ENCODE data around the gene FLVCR2.

The FLVCR2 gene, protein sequence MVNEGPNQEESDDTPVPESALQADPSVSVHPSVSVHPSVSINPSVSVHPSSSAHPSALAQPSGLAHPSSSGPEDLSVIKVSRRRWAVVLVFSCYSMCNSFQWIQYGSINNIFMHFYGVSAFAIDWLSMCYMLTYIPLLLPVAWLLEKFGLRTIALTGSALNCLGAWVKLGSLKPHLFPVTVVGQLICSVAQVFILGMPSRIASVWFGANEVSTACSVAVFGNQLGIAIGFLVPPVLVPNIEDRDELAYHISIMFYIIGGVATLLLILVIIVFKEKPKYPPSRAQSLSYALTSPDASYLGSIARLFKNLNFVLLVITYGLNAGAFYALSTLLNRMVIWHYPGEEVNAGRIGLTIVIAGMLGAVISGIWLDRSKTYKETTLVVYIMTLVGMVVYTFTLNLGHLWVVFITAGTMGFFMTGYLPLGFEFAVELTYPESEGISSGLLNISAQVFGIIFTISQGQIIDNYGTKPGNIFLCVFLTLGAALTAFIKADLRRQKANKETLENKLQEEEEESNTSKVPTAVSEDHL

DNA sequence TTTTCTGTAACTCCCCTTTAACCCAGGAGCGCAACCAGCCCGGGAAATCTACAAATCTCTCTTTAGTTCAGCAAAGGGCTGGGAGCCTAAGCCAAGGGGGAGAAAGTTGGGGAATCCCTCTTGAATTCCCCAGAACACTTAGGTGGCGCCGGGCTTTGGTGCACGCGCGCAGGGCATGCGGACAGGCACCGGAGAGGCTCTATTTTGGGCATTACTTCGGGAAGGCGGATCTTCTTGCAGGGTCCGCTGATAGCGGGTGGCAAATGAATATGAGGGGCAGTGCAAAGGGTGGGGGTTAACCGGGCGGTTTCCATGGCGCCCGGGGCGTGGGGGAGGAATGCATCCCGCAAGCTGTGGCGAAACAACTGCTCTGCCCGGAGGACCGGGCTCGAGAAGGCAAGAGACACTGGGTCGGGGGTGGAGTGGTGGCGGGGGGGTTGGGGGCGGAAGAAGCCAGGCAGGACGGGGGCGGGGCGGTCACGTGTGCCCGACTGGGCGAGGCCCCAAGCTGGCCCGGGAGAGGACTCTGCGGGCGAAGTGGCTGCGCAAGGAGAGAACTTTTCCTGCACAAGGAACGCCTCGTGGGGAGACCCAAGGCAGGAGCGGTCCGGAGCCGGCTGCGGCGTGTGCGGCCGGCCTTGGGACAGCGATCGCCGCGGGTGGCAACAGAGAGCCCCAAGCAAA, at the start of gene FLVCR2:
Gene FLVCR2 (plus strand): TSS at position 519 of the 684 bp plus-strand sequence. CDS start 353 bp downstream, outside the sequence.
- DNase-seq (ENCODE audit: low read depth) = peak; percentile 60
- TF ChIP-seq, protein P1, sequence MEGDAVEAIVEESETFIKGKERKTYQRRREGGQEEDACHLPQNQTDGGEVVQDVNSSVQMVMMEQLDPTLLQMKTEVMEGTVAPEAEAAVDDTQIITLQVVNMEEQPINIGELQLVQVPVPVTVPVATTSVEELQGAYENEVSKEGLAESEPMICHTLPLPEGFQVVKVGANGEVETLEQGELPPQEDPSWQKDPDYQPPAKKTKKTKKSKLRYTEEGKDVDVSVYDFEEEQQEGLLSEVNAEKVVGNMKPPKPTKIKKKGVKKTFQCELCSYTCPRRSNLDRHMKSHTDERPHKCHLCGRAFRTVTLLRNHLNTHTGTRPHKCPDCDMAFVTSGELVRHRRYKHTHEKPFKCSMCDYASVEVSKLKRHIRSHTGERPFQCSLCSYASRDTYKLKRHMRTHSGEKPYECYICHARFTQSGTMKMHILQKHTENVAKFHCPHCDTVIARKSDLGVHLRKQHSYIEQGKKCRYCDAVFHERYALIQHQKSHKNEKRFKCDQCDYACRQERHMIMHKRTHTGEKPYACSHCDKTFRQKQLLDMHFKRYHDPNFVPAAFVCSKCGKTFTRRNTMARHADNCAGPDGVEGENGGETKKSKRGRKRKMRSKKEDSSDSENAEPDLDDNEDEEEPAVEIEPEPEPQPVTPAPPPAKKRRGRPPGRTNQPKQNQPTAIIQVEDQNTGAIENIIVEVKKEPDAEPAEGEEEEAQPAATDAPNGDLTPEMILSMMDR (IDR thresholded peaks at IDR 0.05; ENCODE audit: insufficient read depth, low read depth, low read length, missing control alignments) = no peak
- H3K4me3 ChIP-seq (ENCODE audit: low read depth, low read length) = peak within 1 kb of the TSS; percentile 76

DNA sequence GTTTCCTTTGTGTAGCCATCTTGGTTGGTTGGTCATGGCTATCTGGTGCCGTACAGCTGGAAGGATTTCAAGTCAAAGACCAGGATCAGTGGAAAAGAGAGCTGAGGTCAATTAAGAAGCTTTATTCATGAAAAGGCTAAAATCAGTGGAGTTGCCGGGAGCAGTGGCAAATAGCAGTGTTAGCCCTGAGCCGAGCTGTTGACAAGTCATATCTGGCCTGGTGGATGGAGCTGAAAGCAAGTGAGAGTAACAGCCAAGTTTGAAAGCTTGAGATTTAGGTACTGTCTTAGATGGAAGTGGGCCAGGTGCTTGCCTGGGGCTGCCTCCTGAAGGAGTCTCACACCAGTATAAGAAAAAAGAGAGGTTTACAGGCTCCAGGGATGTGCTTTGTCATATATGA, 47.2 kb upstream of the FLVCR2 start:
- no peak for DNase-seq (ENCODE audit: low read depth)
- TF ChIP-seq, protein P1 (IDR thresholded peaks at IDR 0.05; ENCODE audit: insufficient read depth, low read depth, low read length, missing control alignments) = no peak
- H3K4me3 ChIP-seq (ENCODE audit: low read depth, low read length) = no peak overlapping the region

DNA sequence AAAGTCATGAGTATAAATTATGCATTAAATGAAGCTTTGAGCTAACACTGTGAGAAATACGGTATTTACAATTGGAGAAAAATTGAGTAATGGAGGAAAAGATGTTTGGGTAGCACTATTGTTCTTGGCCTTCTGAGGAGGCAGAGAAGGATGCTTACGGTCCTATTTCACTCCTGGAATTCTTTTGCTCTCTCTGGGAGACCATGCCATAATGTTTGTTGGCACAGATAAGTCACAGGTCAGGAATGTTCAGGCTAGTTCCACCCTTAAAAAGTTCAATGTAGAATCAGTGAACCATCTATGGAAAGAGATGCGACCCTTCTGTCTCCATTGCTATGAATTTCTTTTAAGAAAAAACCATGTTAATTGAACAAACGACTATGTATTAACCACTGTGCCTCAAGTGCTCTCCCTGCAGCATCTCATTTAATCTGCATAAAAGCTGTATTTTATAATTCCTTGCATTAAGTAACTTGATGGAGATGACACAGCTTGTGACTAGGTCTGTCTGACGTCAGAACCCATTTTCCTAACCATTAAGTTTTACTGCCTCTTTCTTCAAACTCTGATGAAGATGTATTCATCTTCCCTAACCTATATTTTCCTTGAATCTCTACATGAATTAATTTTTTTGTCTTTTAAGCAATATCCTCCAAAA, 46.6 kb upstream of the FLVCR2 start:
- no peak for DNase-seq (ENCODE audit: low read depth)
- no peak overlapping the region for H3K4me3 ChIP-seq (ENCODE audit: low read depth, low read length)
- TF ChIP-seq, protein P1 (IDR thresholded peaks at IDR 0.05; ENCODE audit: insufficient read depth, low read depth, low read length, missing control alignments) = no peak

DNA sequence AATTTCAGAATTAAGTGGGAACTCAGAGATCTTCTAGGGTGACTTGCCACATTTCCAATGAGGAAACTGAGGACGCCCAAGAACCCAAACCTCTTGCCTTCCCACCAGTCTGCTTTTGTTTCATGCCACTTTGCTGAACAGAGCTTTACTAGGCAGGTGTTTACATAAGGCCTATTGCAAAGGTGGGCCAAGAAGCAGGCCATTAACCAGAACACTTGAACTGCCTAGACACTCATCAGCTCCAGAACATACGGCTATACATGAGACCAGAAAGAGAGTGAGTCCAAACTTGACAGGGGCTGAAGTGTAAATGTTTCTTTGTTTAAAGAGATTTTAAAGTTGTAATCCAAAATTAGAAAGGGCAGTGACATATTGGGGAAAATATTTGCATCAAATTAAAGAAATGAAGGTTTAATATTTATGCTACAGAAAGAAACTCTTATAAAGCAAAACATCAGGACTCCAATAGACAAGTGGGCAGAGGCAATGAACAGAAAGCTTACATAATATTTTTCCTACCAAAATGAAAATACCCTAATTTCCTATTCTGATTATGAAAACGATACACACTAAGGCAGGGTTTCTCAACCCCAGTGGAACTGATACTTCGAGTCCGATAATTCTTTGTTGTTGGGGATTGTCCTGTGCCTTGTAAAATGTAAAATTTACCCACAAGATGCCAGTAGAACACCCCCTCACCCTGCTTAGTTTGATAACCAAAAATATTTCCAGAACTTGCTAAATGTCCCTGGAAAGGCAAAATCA, 44.4 kb upstream of the FLVCR2 start:
- H3K4me3 ChIP-seq (ENCODE audit: low read depth, low read length) = no peak overlapping the region
- DNase-seq (ENCODE audit: low read depth) = no peak
- TF ChIP-seq, protein P1 (IDR thresholded peaks at IDR 0.05; ENCODE audit: insufficient read depth, low read depth, low read length, missing control alignments) = no peak

DNA sequence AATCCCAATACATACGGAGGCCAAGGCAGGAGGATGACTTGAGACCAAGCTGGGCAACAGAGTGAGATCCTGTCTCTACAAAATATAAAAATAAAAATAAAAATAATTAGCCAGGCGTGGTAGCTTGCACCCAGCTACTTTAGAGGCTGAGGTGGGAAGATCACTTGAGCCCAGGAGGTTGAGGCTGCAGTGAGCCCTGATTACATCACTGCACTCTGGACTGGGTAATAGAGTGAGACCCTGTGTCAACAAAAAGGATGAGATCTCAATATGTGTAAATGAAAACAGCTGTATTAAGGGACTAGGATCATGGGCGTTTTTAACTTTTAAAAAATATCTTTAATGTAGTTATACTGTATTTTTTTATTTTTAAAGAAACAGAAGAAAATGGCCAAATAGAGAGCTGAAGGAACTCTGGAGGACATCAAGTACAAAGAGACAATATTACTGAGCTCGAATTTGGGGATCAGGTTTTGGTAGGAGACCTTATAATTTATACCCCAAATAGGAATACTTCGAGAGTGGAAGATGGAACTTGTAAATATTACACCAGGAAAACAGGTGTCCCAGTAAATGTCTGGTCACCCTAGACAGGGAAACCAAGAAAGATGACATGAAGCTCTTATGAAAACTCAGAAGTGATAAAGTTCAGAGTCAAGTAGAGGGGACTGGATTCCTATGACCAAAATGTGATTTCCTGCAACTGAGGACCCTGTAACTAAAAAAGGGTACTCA, 43.1 kb upstream of the FLVCR2 start:
- no peak for DNase-seq (ENCODE audit: low read depth)
- TF ChIP-seq, protein P1 (IDR thresholded peaks at IDR 0.05; ENCODE audit: insufficient read depth, low read depth, low read length, missing control alignments) = no peak
- no peak overlapping the region for H3K4me3 ChIP-seq (ENCODE audit: low read depth, low read length)

DNA sequence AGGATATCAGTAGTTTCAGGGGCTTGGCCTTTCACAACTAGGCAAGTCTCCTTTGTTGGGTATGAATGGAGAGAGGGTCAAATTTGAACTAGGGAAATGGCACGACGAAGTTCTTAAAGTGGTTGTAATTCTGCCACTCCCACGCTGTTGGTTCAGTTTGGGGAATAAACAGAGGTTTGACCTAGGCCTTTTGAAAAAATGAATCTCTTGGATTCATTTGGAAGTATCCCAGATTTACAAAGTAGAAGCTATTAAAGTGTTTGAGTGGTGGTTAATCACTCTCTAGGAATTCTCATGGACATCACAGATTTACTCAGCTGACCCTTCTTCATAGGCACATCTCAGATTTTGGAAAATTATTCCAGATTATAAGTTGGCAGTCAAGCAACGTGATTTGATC, 41.3 kb upstream of the FLVCR2 start:
- no peak for DNase-seq (ENCODE audit: low read depth)
- TF ChIP-seq, protein P1 (IDR thresholded peaks at IDR 0.05; ENCODE audit: insufficient read depth, low read depth, low read length, missing control alignments) = no peak
- no peak overlapping the region for H3K4me3 ChIP-seq (ENCODE audit: low read depth, low read length)

All from GM12865 (cell line).